ENCODE results near the gene GAK.

DNA sequence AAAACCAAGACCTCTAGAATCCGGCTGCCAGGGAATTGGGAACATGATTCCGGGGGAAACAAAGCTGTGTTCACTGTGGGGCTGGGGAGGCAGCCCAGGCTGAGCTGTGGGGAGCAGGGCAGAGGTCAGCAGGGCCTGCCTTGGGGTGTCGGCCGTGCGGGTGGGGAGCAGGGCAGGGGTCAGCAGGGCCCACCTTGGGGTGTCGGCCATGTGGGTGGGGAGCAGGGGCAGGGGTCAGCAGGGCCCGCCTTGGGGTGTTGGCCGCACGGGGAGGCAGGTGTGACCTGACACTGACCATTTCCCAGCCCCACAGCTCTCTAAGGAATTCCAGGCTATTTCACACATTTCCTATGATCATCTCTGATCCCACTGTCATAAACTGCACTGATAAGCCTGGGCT lies 60.6 kb downstream of the GAK start:
- no peak for TF ChIP-seq EZH2 (IDR thresholded peaks at IDR 0.05; ENCODE audit: low read length, unreplicated experiment)
- TF ChIP-seq, protein P1, sequence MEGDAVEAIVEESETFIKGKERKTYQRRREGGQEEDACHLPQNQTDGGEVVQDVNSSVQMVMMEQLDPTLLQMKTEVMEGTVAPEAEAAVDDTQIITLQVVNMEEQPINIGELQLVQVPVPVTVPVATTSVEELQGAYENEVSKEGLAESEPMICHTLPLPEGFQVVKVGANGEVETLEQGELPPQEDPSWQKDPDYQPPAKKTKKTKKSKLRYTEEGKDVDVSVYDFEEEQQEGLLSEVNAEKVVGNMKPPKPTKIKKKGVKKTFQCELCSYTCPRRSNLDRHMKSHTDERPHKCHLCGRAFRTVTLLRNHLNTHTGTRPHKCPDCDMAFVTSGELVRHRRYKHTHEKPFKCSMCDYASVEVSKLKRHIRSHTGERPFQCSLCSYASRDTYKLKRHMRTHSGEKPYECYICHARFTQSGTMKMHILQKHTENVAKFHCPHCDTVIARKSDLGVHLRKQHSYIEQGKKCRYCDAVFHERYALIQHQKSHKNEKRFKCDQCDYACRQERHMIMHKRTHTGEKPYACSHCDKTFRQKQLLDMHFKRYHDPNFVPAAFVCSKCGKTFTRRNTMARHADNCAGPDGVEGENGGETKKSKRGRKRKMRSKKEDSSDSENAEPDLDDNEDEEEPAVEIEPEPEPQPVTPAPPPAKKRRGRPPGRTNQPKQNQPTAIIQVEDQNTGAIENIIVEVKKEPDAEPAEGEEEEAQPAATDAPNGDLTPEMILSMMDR (conservative IDR thresholded peaks at IDR 0.05; ENCODE audit: low read depth, low read length), result no peak
